PFSK-1 (cell line): ENCODE measurements around the gene IGF1R.

ENCODE experiments used
- POLR2AphosphoS5 ChIP-seq: IDR thresholded peaks from 2 replicates; pipeline ENCODE4 v1.6.1; 2012; ENCODE audit warnings: low read depth, mild to moderate bottlenecking, control low read depth, low read length, moderate library complexity
- SIN3A ChIP-seq: IDR thresholded peaks from 2 replicates; pipeline ENCODE4 v1.6.1; 2012; ENCODE audit warnings: mild to moderate bottlenecking, low read length, moderate library complexity, borderline replicate concordance; ENCODE audit not compliant: insufficient read depth
- TAF1 ChIP-seq: IDR thresholded peaks from 2 replicates; pipeline ENCODE4 v1.6.1; 2012; ENCODE audit warnings: low read length, control low read depth, borderline replicate concordance; ENCODE audit not compliant: insufficient read depth
- TF ChIP-seq, protein P1 (sequence below), 2 experiments: IDR thresholded peaks; 2 replicates each; pipeline versions ENCODE4 v1.6.1 to v1.8.0; 2011 to 2012; ENCODE audit warnings: low read depth in 2 of 2, low read length in 2 of 2, control low read depth in 1 of 2, inconsistent platforms in 1 of 2, mild to moderate bottlenecking in 1 of 2, moderate library complexity in 1 of 2; ENCODE audit not compliant: insufficient read depth in 1 of 2

DNA sequence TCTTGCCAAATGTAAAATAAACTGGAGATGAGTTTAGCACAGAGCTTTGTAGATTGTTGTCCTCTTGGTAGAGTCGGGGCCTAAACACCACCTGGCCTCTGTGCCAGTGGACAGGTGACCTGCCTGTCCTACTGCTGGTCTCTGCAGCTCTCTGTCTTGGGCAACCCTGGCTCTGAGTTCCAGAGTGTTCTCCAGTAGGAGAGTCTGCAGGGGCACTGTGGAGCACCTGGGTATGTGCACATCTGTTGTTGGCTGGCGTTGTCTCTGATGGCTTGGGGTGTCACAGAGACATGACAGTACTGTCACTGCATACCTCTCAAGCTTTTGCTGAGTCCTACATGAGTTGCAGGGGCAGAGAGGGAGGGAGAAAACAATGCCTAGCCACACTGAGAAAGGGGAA, 112.6 kb downstream of the IGF1R start:
- TF ChIP-seq, protein P1, sequence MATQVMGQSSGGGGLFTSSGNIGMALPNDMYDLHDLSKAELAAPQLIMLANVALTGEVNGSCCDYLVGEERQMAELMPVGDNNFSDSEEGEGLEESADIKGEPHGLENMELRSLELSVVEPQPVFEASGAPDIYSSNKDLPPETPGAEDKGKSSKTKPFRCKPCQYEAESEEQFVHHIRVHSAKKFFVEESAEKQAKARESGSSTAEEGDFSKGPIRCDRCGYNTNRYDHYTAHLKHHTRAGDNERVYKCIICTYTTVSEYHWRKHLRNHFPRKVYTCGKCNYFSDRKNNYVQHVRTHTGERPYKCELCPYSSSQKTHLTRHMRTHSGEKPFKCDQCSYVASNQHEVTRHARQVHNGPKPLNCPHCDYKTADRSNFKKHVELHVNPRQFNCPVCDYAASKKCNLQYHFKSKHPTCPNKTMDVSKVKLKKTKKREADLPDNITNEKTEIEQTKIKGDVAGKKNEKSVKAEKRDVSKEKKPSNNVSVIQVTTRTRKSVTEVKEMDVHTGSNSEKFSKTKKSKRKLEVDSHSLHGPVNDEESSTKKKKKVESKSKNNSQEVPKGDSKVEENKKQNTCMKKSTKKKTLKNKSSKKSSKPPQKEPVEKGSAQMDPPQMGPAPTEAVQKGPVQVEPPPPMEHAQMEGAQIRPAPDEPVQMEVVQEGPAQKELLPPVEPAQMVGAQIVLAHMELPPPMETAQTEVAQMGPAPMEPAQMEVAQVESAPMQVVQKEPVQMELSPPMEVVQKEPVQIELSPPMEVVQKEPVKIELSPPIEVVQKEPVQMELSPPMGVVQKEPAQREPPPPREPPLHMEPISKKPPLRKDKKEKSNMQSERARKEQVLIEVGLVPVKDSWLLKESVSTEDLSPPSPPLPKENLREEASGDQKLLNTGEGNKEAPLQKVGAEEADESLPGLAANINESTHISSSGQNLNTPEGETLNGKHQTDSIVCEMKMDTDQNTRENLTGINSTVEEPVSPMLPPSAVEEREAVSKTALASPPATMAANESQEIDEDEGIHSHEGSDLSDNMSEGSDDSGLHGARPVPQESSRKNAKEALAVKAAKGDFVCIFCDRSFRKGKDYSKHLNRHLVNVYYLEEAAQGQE (IDR thresholded peaks at IDR 0.05; ENCODE audit: insufficient read depth in 1 of 2, low read depth in 2 of 2, low read length in 2 of 2) = no peak
- TF ChIP-seq TAF1 = no peak
- no peak for TF ChIP-seq SIN3A
- TF ChIP-seq POLR2AphosphoS5 = no peak
